Fibroblast of villous mesenchyme (primary cell): ENCODE results near the gene FAM181A. TPM values are rescaled to one million over a fixed set of nuclear protein-coding genes. Genes with fewer than 3 reads are reported as not detected.

Experiments used
- DNase-seq: peaks from one replicate; pipeline ENCODE4 v3.0.0-alpha.2; 2010; ENCODE audit warnings: low read depth
- H3K4me3 ChIP-seq: 2 replicates; pipeline ENCODE4 v1.5.1; 2011; ENCODE audit warnings: low read depth, mild to moderate bottlenecking, low read length
- total RNA-seq: library from RNA; depleted of rRNA; stranded (reverse); fragments of >200 nt; gene quantifications from 2 replicates; pipeline ENCODE4 v1.2.3, GENCODE V29; 2012
- TF ChIP-seq, protein P1 (sequence below): IDR thresholded peaks from 2 replicates; pipeline ENCODE4 v1.5.1; 2012; ENCODE audit warnings: low read depth, mild to moderate bottlenecking, low read length; ENCODE audit not compliant: insufficient read depth

FAM181A gene
- total RNA-seq, 1 donor = not detected

DNA sequence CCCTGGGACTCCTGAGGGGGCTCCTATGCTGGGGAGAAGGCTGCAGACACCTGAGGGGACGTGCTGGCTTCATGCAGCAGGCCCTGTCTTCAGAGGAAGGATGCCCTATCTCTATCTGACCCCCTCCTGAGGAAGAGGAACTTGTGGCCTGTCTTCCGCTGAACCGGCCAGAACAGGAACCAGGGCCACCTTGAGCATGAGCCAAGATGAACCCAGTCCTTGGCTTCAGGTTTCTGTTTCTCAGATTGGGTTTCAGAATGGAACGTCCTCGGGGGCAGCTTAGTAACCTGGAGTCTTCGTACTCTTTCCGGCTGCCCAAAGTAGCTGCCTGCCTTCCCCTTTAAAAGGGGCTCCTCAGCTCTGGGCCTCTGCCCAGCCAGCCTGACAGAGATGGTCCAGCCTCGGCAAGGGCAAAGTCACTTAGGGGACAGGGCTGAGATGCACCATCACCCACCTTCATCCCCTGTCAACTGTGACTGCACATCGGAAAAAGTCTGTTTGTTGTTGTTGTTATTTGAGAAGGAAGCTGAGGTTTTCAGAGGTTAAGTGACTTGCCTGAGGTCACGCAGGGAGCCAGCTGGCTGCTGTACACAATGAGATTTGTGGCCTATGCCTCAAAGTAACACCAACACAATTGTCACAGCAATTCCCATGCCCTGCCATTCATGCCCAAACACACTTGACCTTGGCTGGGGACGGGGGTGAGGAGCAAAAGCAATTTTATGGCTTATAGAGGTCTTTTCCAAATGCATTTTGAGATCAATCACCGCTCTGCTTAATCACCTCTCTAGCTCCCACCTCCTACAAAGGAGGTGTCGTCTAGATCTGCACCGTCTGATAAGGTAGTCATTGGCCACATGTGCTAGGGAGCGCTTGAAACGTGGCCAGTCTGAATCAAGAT lies 35.8 kb downstream of the FAM181A start:
- DNase-seq = peak; percentile 18
- TF ChIP-seq, protein P1, sequence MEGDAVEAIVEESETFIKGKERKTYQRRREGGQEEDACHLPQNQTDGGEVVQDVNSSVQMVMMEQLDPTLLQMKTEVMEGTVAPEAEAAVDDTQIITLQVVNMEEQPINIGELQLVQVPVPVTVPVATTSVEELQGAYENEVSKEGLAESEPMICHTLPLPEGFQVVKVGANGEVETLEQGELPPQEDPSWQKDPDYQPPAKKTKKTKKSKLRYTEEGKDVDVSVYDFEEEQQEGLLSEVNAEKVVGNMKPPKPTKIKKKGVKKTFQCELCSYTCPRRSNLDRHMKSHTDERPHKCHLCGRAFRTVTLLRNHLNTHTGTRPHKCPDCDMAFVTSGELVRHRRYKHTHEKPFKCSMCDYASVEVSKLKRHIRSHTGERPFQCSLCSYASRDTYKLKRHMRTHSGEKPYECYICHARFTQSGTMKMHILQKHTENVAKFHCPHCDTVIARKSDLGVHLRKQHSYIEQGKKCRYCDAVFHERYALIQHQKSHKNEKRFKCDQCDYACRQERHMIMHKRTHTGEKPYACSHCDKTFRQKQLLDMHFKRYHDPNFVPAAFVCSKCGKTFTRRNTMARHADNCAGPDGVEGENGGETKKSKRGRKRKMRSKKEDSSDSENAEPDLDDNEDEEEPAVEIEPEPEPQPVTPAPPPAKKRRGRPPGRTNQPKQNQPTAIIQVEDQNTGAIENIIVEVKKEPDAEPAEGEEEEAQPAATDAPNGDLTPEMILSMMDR = no peak
- H3K4me3 ChIP-seq = no peak overlapping the region

DNA sequence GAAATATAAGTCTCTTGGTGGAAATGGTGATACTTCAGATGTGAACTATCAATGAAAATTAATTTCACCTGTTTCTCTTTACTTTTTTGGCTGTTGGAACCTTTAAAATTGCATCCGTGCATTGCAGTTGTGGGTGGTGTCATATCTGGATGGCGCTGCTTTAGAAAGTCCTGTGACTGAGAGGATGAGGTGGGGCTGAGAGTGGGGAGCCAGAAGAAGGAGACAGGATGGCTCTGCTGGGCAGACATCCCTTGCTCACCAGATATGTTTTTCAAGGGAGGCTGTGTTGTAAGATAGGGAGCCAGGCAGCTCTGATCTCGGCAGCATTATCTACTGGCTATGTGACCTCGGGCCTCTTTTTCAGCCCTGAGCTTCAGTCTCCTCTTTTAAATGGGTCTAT lies 36.5 kb downstream of the FAM181A start:
- no peak for DNase-seq
- H3K4me3 ChIP-seq = no peak overlapping the region
- TF ChIP-seq, protein P1 = no peak

DNA sequence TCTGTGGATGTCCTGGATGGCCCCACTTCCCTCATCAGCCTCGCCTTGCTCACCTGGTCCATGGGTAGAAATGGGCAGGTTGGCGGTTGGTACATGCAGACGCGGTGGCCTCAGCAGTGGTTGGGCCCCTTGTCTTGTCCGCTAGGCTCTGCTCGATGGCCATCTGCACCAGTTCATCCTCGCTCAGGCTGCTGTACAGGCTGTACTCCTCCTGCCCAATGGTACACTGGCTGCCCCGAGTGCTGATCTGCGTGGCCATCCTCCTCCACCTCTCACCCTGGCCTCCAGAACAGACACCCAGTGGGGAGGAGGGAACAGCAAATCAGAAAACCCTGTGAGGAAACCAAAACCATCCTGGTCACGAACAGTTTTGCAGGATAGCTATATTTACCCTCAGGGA lies 37.1 kb downstream of the FAM181A start:
- TF ChIP-seq, protein P1 = no peak
- no peak for DNase-seq
- H3K4me3 ChIP-seq = no peak overlapping the region

DNA sequence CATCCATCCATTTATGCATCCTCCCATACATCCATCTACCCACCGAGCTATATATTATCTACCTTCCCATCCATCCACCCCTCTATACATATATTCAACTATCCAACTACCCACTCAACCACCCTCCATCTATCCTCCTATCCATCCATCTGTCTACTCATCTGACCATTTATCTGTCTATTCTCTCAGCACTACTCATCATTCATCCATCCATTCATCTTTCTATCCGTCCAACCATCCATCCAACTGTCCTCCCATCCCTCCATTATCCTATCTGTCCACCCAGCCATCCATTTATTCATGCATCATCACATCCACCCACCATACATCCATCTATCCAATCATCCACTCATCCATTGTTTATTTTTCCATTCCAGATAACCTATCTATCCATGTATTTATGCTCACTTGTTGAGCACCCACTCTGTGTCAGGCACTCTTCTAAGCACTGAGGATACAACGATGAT lies 37.7 kb downstream of the FAM181A start:
- no peak for DNase-seq
- TF ChIP-seq, protein P1 = no peak
- H3K4me3 ChIP-seq = no peak overlapping the region

DNA sequence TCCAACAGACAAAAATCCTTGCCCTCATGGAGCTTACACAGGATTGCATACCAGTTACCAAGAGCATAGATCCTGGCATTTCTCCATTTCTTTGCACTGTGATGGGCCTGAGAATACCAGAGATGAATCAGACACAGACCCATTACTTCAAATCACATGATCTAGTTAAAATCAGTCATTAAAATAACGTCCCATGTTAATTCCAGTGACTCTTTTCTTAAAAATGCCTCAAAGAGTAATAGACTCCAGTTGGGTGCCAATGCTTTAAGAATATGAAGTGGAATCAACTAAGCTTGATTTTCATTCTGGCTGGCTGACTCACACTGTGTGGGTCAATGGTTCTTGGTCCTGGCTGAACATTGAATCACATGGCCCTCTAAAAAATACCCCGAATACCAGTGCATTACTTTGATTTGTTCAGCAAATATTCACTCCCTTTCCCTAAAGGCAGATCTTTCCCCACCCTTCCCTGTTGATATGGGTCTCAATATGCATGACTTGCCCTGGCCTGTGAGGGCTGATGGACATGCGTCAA lies 38.2 kb downstream of the FAM181A start:
- peak; percentile 80 for DNase-seq
- no peak overlapping the region for H3K4me3 ChIP-seq
- TF ChIP-seq, protein P1 = no peak

DNA sequence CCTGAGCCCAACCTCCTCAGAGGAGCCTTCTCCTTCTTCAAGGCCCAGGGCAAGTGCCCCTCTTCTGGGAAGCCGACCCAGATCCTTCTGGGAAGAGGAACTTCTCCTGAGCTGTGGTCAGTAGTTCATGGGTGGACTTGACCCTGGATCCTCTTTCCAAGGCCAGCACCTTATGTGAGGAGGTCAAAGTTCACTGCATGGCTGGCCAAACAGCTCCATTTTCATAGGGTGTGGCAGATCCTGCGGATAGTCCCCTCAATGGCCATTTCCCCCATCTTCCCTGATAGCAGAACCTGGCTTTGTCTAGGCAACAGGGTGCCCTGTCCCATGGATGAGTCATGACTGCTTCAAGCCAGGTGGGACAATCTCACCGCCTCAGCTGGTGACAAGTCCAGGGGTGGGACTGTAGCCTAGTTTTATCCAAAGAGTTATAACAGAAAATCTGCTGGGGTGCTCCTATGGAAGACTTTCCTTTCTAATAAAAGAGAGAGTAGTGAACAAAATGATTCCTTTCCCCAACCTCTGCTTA lies 38.9 kb downstream of the FAM181A start:
- no peak overlapping the region for H3K4me3 ChIP-seq
- DNase-seq = no peak
- TF ChIP-seq, protein P1 = no peak
